PFSK-1 (cell line): ENCODE results near the gene MGA.

Source experiments
- POLR2AphosphoS5 ChIP-seq: IDR thresholded peaks from 2 replicates; pipeline ENCODE4 v1.6.1; 2012; ENCODE audit warnings: low read depth, mild to moderate bottlenecking, control low read depth, low read length, moderate library complexity
- REST ChIP-seq, 2 experiments: IDR thresholded peaks; 2 replicates each; pipeline versions ENCODE4 v1.6.1 to v1.8.0; 2011 to 2012; ENCODE audit warnings: low read depth in 2 of 2, low read length in 2 of 2, control low read depth in 1 of 2, inconsistent platforms in 1 of 2, mild to moderate bottlenecking in 1 of 2, moderate library complexity in 1 of 2; ENCODE audit not compliant: insufficient read depth in 1 of 2
- SIN3A ChIP-seq: IDR thresholded peaks from 2 replicates; pipeline ENCODE4 v1.6.1; 2012; ENCODE audit warnings: mild to moderate bottlenecking, low read length, moderate library complexity, borderline replicate concordance; ENCODE audit not compliant: insufficient read depth

- TF ChIP-seq SIN3A (no peak), POLR2AphosphoS5 (no peak), REST (IDR thresholded peaks at IDR 0.05; ENCODE audit: insufficient read depth in 1 of 2, low read depth in 2 of 2, low read length in 2 of 2) (no peak)
These were observed 35.7 kb downstream of the MGA start for GRCh38 chr15:41695750-41696436.
